Measurements from ENCODE around the gene ESRRG. TPM values are rescaled to one million over a fixed set of nuclear protein-coding genes. Genes with fewer than 3 reads are reported as not detected.

Gene ESRRG
- polyA plus RNA-seq, 3 donors, result 33.7 to 45.6 (median 36.0) TPM

- DNase-seq, result no peak
Observed at GRCh38 chr1:216523449-216524190, 199.6 kb downstream of the ESRRG start.

- DNase-seq, result no peak
Observed at GRCh38 chr1:216523043-216523442, 200.2 kb downstream of the ESRRG start.

GRCh38 chr1:216521477-216521876, 201.8 kb downstream of the ESRRG start:
- DNase-seq, result no peak

- DNase-seq, result no peak
Observed at GRCh38 chr1:216518844-216519627, 204.2 kb downstream of the ESRRG start.

- no peak for DNase-seq
Observed at GRCh38 chr1:216502528-216503162, 220.6 kb downstream of the ESRRG start.

GRCh38 chr1:216500273-216500967, 222.8 kb downstream of the ESRRG start:
- DNase-seq, result no peak

- no peak for DNase-seq
Observed at GRCh38 chr1:216499581-216500272, 223.5 kb downstream of the ESRRG start.

- DNase-seq, result no peak
Observed at GRCh38 chr1:216498277-216498676, 225.0 kb downstream of the ESRRG start.

GRCh38 chr1:216485042-216485441, 238.2 kb downstream of the ESRRG start:
- DNase-seq, result no peak

GRCh38 chr1:216483672-216484401, 239.4 kb downstream of the ESRRG start:
- DNase-seq, result no peak

GRCh38 chr1:216482620-216483019, 240.6 kb downstream of the ESRRG start:
- DNase-seq, result no peak

GRCh38 chr1:216478238-216478637, 245.0 kb downstream of the ESRRG start:
- no peak for DNase-seq

GRCh38 chr1:216476341-216476740, 246.9 kb downstream of the ESRRG start:
- no peak for DNase-seq

GRCh38 chr1:216475659-216476276, 247.5 kb downstream of the ESRRG start:
- no peak for DNase-seq

GRCh38 chr1:216466162-216466801, 256.9 kb downstream of the ESRRG start:
- DNase-seq, result no peak

GRCh38 chr1:216464489-216464888, 258.7 kb downstream of the ESRRG start:
- no peak for DNase-seq

GRCh38 chr1:216462066-216462775, 261.0 kb downstream of the ESRRG start:
- no peak for DNase-seq

GRCh38 chr1:216461466-216461865, 261.8 kb downstream of the ESRRG start:
- DNase-seq, result no peak

GRCh38 chr1:216459651-216460207, 263.5 kb downstream of the ESRRG start:
- DNase-seq, result no peak

Data from renal pelvis (tissue), 4 donors.